IMR-90 (cell line): ENCODE data around the gene PRELID1.
A peak's percentile ranks its signal among the peaks of the same experiment; 100 is the strongest.

ENCODE experiments used
- BHLHE40 ChIP-seq: fragments of 150-350 bp; IDR thresholded peaks from 2 replicates; pipeline ENCODE4 v1.6.1; 2016; ENCODE audit warnings: mild to moderate bottlenecking, low read depth, low read length
- CEBPB ChIP-seq: IDR thresholded peaks from 2 replicates; pipeline ENCODE4 v1.6.1; 2012; ENCODE audit warnings: low read depth, low read length, improper control_type of control experiment
- CTCF ChIP-seq: conservative IDR thresholded peaks from 2 replicates; pipeline ENCODE4 v1.5.1; 2012; ENCODE audit warnings: mild to moderate bottlenecking, low read depth, low read length, improper control_type of control experiment
- MAFK ChIP-seq: IDR thresholded peaks from 2 replicates; pipeline ENCODE4 v1.6.1; 2012; ENCODE audit warnings: low read depth, low read length, improper control_type of control experiment
- MAZ ChIP-seq: IDR thresholded peaks from 2 replicates; pipeline ENCODE4 v1.6.1; 2012; ENCODE audit warnings: low read depth, mild to moderate bottlenecking, low read length, improper control_type of control experiment, moderate library complexity, borderline replicate concordance
- MXI1 ChIP-seq: IDR thresholded peaks from 2 replicates; pipeline ENCODE4 v1.6.1; 2012; ENCODE audit warnings: low read depth, mild to moderate bottlenecking, low read length, moderate library complexity, borderline replicate concordance
- NFE2L2 ChIP-seq: fragments of 150-350 bp; IDR thresholded peaks from 2 replicates; pipeline ENCODE4 v1.6.1; 2016; ENCODE audit warnings: low read depth, mild to moderate bottlenecking, low read length
- POLR2A ChIP-seq: IDR thresholded peaks from 2 replicates; pipeline ENCODE4 v1.6.1; 2012; ENCODE audit warnings: mild to moderate bottlenecking, low read depth, low read length
- RAD21 ChIP-seq: IDR thresholded peaks from 2 replicates; pipeline ENCODE4 v1.6.1; 2012; ENCODE audit warnings: low read length, improper control_type of control experiment
- RCOR1 ChIP-seq: IDR thresholded peaks from 2 replicates; pipeline ENCODE4 v1.6.1; 2012; ENCODE audit warnings: mild to moderate bottlenecking, low read length, improper control_type of control experiment; ENCODE audit not compliant: insufficient replicate concordance
- RFX5 ChIP-seq: IDR thresholded peaks from 2 replicates; pipeline ENCODE4 v1.8.0; 2012; ENCODE audit warnings: low read depth, mild to moderate bottlenecking, low read length, moderate library complexity
- SMC3 ChIP-seq: fragments of 150-350 bp; IDR thresholded peaks from 2 replicates; pipeline ENCODE4 v1.6.1; 2016; ENCODE audit warnings: low read depth, mild to moderate bottlenecking, antibody characterized with exemption, low read length, moderate library complexity
- USF2 ChIP-seq: fragments of 150-350 bp; IDR thresholded peaks from 2 replicates; pipeline ENCODE4 v1.6.1; 2017; ENCODE audit warnings: mild to moderate bottlenecking, antibody characterized with exemption, low read length, low read depth

GRCh38 chr5:177336112-177336511 lies 32.5 kb downstream of the PRELID1 start:
- TF ChIP-seq CTCF (peak; percentile 43), CEBPB (no peak), MXI1 (no peak), USF2 (no peak), RCOR1 (no peak), NFE2L2 (no peak), POLR2A (no peak), BHLHE40 (no peak), SMC3 (peak; percentile 37; the same call in 1 of the 2 replicates), MAFK (no peak), RAD21 (peak; percentile 24; the same call in 1 of the 2 replicates), RFX5 (no peak), MAZ (no peak)
